Heart right ventricle (tissue), 16 donors: ENCODE results near the gene PLAC8L1. TPM values are rescaled to one million over a fixed set of nuclear protein-coding genes. Genes with fewer than 3 reads are reported as not detected.

Experiments
- ATAC-seq, 8 donors: fragments of 200-7000 bp; cut with Tn5 transposase; one replicate each; pipeline ENCODE4 v1.9.1; 2020; ENCODE audit warnings: mild to moderate bottlenecking in 8 of 8, moderate library complexity in 8 of 8, moderate number of reproducible peaks in 1 of 8
- DNase-seq, 2 donors: peaks; one replicate each; pipeline ENCODE4 v3.0.0-alpha.2; 2020
- H3K27ac ChIP-seq, 10 donors: fragments of 200-600 bp; sonication (generic) in 2 of 10; one replicate each; pipeline versions ENCODE4 v1.5.0 to v1.8.0; 2020 to 2022; ENCODE audit warnings: mild to moderate bottlenecking in 3 of 10
- H3K27me3 ChIP-seq, 7 donors: fragments of 200-600 bp; one replicate each; pipeline ENCODE4 v1.8.0; 2021 to 2022; ENCODE audit warnings: mild to moderate bottlenecking in 2 of 7
- H3K36me3 ChIP-seq, 9 donors: fragments of 200-600 bp; sonication (generic) in 1 of 9; one replicate each; pipeline versions ENCODE4 v1.5.0 to v1.8.0; 2020 to 2022; ENCODE audit warnings: mild to moderate bottlenecking in 2 of 9
- H3K4me1 ChIP-seq, 9 donors: fragments of 200-600 bp; sonication (generic) in 1 of 9; one replicate each; pipeline versions ENCODE4 v1.5.0 to v1.8.0; 2020 to 2022; ENCODE audit warnings: mild to moderate bottlenecking in 4 of 9
- H3K4me3 ChIP-seq, 10 donors: fragments of 200-600 bp; sonication (generic) in 2 of 10; one replicate each; pipeline versions ENCODE4 v1.5.0 to v1.8.0; 2020 to 2022; ENCODE audit warnings: mild to moderate bottlenecking in 7 of 10, moderate library complexity in 2 of 10
- H3K9me3 ChIP-seq, 11 donors: fragments of 200-600 bp in 10 of 11; sonication (generic) in 2 of 11; one replicate each; pipeline versions ENCODE4 v1.5.0 to v1.8.0; 2013 to 2022; ENCODE audit warnings: mild to moderate bottlenecking in 2 of 11, control low read depth in 1 of 11, moderate library complexity in 1 of 11
- CTCF ChIP-seq, 9 donors: fragments of 200-600 bp; sonication (generic) in 2 of 9; IDR thresholded peaks; one replicate each; pipeline versions ENCODE4 v1.5.0 to v1.8.0; 2021 to 2022; ENCODE audit warnings: antibody characterized with exemption in 9 of 9, mild to moderate bottlenecking in 5 of 9, moderate library complexity in 1 of 9
- WGBS, 2 donors: extraction: QIAGEN DNeasy Blood & Tissue Kit; methylation state at CpG; one replicate each; pipeline ENCODE4 v1.1.7; 2013; ENCODE audit warnings: inconsistent platforms in 1 of 2; 5-methylcytosine and 5-hydroxymethylcytosine counted together
- intact Hi-C, 10 donors: fragments of 100-400 bp; cut with DNase I; formaldehyde crosslinking; loops; one replicate each; pipeline versions ENCODE4 v1.11.1 to v1.14.2; 2022
- polyA plus RNA-seq, 2 donors: library from polyadenylated mRNA; stranded (reverse); fragments of 200-250 nt; gene quantifications; one replicate each; pipeline ENCODE4 v1.2.3, GENCODE V29; 2013
- total RNA-seq, 10 donors: library from RNA; stranded (reverse); fragmentation: NEBNext Ultra II Directional in 3 of 10; extraction: Animal tissue kit (Norgen Biotek cat#: 25700) in 3 of 10; gene quantifications; one replicate each; pipeline versions ENCODE4 v1.2.1 to v1.2.4, GENCODE V29; 2021 to 2023
- donor health status: Arrhythmogenic right ventricular cardiomyopathy.
- donor health status: ischemic (EF 13 %, LVEDD 7.1; RV severe dilation, severe dysfunction).
- donor health status: healthy with polysubstance abuse.
- donor health status: DM: no; HTN: yes; CAD: no.
- donor health status: DM: no; HTN: no; CAD: no.
- donor health status: ischemic (EF 25% LVEDD 6.9; RV normal size, moderate dysfunction).
- donor health status: ischemic (EF 25% LVEDD 5.7; RV mildly dilated, moderate dysfunction).
- donor health status: healthy.
- donor health status: DM: yes; HTN: yes; CAD: no.
- donor health status: Ischemic cardiomyopathy.
- donor health status: ischemic (EF 35%, LVEDD 5.7; RV mildly dilated, moderate dysfunction).
- donor health status: nonischemic (EF 11% LVEDD 7.7; RV severe dilation, severe dysfunction).
- donor health status: DM: yes; HTN: yes; CAD: no.
- donor health status: PGD.
- donor health status: ischemic (EF 29% LVEDD 5.4; RV normal size, mild dysfunction).
- donor health status: nonischemic (EF 23%, LVEDD 6.1; RV moderate dilation, normal function).

The PLAC8L1 gene
- total and polyA plus RNA-seq, 12 donors, result 0.16 to 0.98 (median 0.56) TPM; not detected in 7

GRCh38 chr5:146076455-146076854, 28.9 kb downstream of the PLAC8L1 start:
- Histone ChIP-seq H3K27me3 (no peaks in the 10 kb centered on the region), H3K9me3 (no peaks in the 10 kb centered on the region), H3K4me3 (no peak overlapping the region), H3K36me3 (no peaks in the 10 kb centered on the region), H3K4me1 (peaks cover 6 to 41% (median 21%) of the 10 kb centered on the region in 9 donors), H3K27ac (peak overlapping the region in 2 of 10 donors; percentile 4 to 12)
- 51 to 52% methylated on average over 4 of the region's 4 CpGs for WGBS, 2 donors
- no peak for TF ChIP-seq CTCF (IDR thresholded peaks at IDR 0.05)
- intact Hi-C loops, result no loop called here
- DNase-seq (no peak), ATAC-seq (peak in 1 of 8 donors; percentile 44)

GRCh38 chr5:146076028-146076427, 29.3 kb downstream of the PLAC8L1 start:
- peak in 1 of 8 donors; percentile 16 for ATAC-seq
- Histone ChIP-seq H3K9me3 (no peaks in the 10 kb centered on the region), H3K4me1 (peaks cover 6 to 41% (median 22%) of the 10 kb centered on the region in 9 donors), H3K36me3 (no peaks in the 10 kb centered on the region), H3K27me3 (no peaks in the 10 kb centered on the region), H3K27ac (peak overlapping the region in 1 of 10 donors; percentile 12), H3K4me3 (no peak overlapping the region)
- 32 to 42% methylated on average over 4 of the region's 4 CpGs for WGBS, 2 donors
- intact Hi-C loops, result no loop called here
- DNase-seq, result no peak
- TF ChIP-seq CTCF (IDR thresholded peaks at IDR 0.05), result no peak

- H3K4me3 ChIP-seq, result no peak overlapping the region
- no peaks in the 10 kb centered on the region for H3K27me3 ChIP-seq
- 36 to 40% methylated on average over 9 of the region's 9 CpGs for WGBS, 2 donors
- intact Hi-C loops, result no loop called here
- peak overlapping the region; percentile 31 to 89 (median 77) for H3K27ac ChIP-seq
- DNase-seq, result no peak
- no peaks in the 10 kb centered on the region for H3K36me3 ChIP-seq
- H3K4me1 ChIP-seq, result peaks cover 8 to 52% (median 26%) of the 10 kb centered on the region in 9 donors
- no peaks in the 10 kb centered on the region for H3K9me3 ChIP-seq
- peak in 4 of 8 donors; percentile 3 to 60 (median 36) for ATAC-seq
- TF ChIP-seq CTCF (IDR thresholded peaks at IDR 0.05), result no peak
Measured at GRCh38 chr5:146073239-146073900, 32.0 kb downstream of the PLAC8L1 start.

GRCh38 chr5:146072595-146072994, 32.8 kb downstream of the PLAC8L1 start:
- WGBS, 2 donors, result 73 to 74% methylated on average over 2 of the region's 2 CpGs
- no peak for DNase-seq
- TF ChIP-seq CTCF (IDR thresholded peaks at IDR 0.05), result no peak
- Histone ChIP-seq H3K4me1 (peaks cover 10 to 60% (median 34%) of the 10 kb centered on the region in 9 donors), H3K36me3 (no peaks in the 10 kb centered on the region), H3K27ac (peak overlapping the region; percentile 58 to 89 (median 77)), H3K4me3 (no peak overlapping the region), H3K27me3 (no peaks in the 10 kb centered on the region), H3K9me3 (no peaks in the 10 kb centered on the region)
- peak in 6 of 8 donors; percentile 31 to 64 (median 44) for ATAC-seq
- intact Hi-C loops, result no loop called here
